ENCODE measurements around the gene DUSP1. TPM values are rescaled to one million over a fixed set of nuclear protein-coding genes. Genes with fewer than 3 reads are reported as not detected.

Gene DUSP1
- total and polyA plus RNA-seq, 2 donors (not counting 3 experiments of a cell fraction or from before 2014, with no cell fraction given), result 36.1 to 196 TPM

DNA sequence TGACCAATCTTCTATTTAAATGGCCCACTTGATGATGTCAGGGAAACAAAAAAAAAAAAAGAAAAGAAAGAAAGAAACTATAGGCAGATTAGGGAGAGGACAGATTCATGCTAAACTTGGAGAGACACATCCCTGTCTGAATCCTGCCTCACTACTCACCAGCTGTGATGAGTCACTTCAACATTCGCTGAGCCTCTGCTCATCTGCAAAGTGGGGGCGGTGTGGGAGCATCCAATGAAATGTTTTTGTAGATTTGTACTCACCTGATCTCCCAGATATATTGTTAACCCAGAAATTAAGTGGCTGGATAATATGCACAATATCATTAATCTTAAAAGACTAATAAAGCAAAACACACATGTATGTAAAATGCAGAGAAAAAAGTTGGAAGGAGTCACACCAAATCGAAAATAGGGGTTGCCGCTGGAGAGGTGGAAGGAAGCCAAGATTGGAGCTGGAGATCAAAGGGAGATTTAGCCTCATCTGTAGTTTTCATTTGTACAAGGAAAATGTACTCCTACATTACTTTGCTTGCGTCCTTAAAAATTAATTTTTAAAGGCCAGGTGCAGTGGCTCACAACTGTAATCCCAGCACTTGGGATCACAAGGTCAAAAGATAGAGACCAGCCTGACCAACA, 46.0 kb upstream of the DUSP1 start:
- H3K4me2 ChIP-seq (ENCODE audit: insufficient read depth, low read length), result no peak overlapping the region
- dilution Hi-C loops (cut with MboI; ENCODE audit: extremely low pct_ligation_motif_present, low sequenced_read_pairs) (no loop called here), intact Hi-C loops (cut with micrococcal nuclease) (no loop called here)
- H4K20me1 ChIP-seq (replicated peaks; ENCODE audit: control insufficient read depth, extremely low read depth, insufficient read depth, low read length), result no peaks in the 10 kb centered on the region
- no peak overlapping the region for H3K9ac ChIP-seq (replicated peaks; ENCODE audit: extremely low read depth, insufficient read depth, low read length)
- H2AFZ ChIP-seq (ENCODE audit: low read depth, low read length), result no peak overlapping the region
- no peaks in the 10 kb centered on the region for H3K4me1 ChIP-seq (ENCODE audit: control insufficient read depth, extremely low read depth, insufficient read depth, low read length)
- ChIA-PET CTCF (no interaction called here), POLR2A (no interaction called here)
- DNase-seq (ENCODE audit: low read depth, low spot score) (no peak), FAIRE-seq (no peak)
- no peaks in the 10 kb centered on the region for H3K27me3 ChIP-seq (ENCODE audit: control insufficient read depth in 2 of 2, insufficient read depth in 2 of 2, low read length in 2 of 2)
- H3K27ac ChIP-seq (ENCODE audit: insufficient read depth, low read depth, low read length), result no peak overlapping the region
- H3K4me3 ChIP-seq (replicated peaks in 1 of 3; ENCODE audit: insufficient read depth in 1 of 3, low read depth in 1 of 3, low read length in 3 of 3), result no peak overlapping the region
- TF ChIP-seq POLR2A (IDR thresholded peaks at IDR 0.05; ENCODE audit: low read depth, low read length), result no peak
- TF ChIP-seq, protein P1, sequence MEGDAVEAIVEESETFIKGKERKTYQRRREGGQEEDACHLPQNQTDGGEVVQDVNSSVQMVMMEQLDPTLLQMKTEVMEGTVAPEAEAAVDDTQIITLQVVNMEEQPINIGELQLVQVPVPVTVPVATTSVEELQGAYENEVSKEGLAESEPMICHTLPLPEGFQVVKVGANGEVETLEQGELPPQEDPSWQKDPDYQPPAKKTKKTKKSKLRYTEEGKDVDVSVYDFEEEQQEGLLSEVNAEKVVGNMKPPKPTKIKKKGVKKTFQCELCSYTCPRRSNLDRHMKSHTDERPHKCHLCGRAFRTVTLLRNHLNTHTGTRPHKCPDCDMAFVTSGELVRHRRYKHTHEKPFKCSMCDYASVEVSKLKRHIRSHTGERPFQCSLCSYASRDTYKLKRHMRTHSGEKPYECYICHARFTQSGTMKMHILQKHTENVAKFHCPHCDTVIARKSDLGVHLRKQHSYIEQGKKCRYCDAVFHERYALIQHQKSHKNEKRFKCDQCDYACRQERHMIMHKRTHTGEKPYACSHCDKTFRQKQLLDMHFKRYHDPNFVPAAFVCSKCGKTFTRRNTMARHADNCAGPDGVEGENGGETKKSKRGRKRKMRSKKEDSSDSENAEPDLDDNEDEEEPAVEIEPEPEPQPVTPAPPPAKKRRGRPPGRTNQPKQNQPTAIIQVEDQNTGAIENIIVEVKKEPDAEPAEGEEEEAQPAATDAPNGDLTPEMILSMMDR (IDR thresholded peaks at IDR 0.05; ENCODE audit: extremely low read depth in 1 of 2, insufficient read depth in 1 of 2, low read depth in 1 of 2, low read length in 2 of 2), result no peak
- no peak for TF ChIP-seq MYC (IDR thresholded peaks at IDR 0.05; ENCODE audit: low read depth, low read length)
- TF ChIP-seq, protein P2, sequence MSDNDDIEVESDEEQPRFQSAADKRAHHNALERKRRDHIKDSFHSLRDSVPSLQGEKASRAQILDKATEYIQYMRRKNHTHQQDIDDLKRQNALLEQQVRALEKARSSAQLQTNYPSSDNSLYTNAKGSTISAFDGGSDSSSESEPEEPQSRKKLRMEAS (IDR thresholded peaks at IDR 0.05; ENCODE audit: insufficient read depth, insufficient read length), result no peak
- TF ChIP-seq GATA2 (IDR thresholded peaks at IDR 0.05; ENCODE audit: insufficient read depth, insufficient read length, low read depth, low read length), result no peak
- peak; percentile 39 for TF ChIP-seq FOS (IDR thresholded peaks at IDR 0.05; ENCODE audit: borderline replicate concordance, insufficient read depth, low read length)
- no peak for TF ChIP-seq POLR2AphosphoS5 (IDR thresholded peaks at IDR 0.05; ENCODE audit: insufficient read depth, low read depth, low read length)
- no peaks in the 10 kb centered on the region for H3K79me2 ChIP-seq (ENCODE audit: control insufficient read depth, insufficient read depth, low read length)
- H3K9me1 ChIP-seq (replicated peaks; ENCODE audit: control insufficient read depth, extremely low read depth, insufficient read depth, low read length), result no peaks in the 10 kb centered on the region
- no peaks in the 10 kb centered on the region for H3K9me3 ChIP-seq (replicated peaks; ENCODE audit: control insufficient read depth, insufficient read depth, low read length)
- BruUV-seq (replicated peaks), result no TSS peak
- no peaks in the 10 kb centered on the region for H3K36me3 ChIP-seq (ENCODE audit: control insufficient read depth in 2 of 2, extremely low read depth in 1 of 2, insufficient read depth in 2 of 2, low read length in 2 of 2)
